GM10266 (cell line): ENCODE results near the gene TIAL1.
"Not testable (repeated sequence)": the region's sequence is repeated elsewhere in the genome, so short reads cannot be mapped to it uniquely, and the experiment has no call there.

ENCODE experiments used
- DNase-seq: peaks from one replicate; pipeline ENCODE4 v3.0.0; 2012; ENCODE audit errors: extremely low spot score
- TF ChIP-seq, protein P1 (sequence below): IDR thresholded peaks from 2 replicates; pipeline ENCODE4 v1.5.1; 2012; ENCODE audit warnings: mild to moderate bottlenecking, low read depth; ENCODE audit not compliant: control insufficient read depth, insufficient read depth; ENCODE audit errors: missing control alignments

The TIAL1 gene

DNA sequence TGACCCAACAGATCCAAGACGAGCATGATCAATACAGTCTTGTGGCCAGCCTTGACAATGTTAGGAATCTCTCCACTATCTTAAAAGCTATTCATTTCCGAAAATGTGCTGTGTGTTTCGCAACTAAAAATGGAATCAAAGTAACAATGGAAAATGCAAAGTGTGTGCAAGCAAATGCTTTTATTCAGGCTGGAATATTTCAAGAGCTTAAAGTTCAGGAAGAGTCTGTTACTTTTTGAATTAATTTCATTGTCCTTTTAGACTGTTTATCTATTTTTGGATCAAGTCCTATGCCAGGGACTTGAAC, 24.3 kb upstream of the TIAL1 start:
- no peak for DNase-seq
- TF ChIP-seq, protein P1, sequence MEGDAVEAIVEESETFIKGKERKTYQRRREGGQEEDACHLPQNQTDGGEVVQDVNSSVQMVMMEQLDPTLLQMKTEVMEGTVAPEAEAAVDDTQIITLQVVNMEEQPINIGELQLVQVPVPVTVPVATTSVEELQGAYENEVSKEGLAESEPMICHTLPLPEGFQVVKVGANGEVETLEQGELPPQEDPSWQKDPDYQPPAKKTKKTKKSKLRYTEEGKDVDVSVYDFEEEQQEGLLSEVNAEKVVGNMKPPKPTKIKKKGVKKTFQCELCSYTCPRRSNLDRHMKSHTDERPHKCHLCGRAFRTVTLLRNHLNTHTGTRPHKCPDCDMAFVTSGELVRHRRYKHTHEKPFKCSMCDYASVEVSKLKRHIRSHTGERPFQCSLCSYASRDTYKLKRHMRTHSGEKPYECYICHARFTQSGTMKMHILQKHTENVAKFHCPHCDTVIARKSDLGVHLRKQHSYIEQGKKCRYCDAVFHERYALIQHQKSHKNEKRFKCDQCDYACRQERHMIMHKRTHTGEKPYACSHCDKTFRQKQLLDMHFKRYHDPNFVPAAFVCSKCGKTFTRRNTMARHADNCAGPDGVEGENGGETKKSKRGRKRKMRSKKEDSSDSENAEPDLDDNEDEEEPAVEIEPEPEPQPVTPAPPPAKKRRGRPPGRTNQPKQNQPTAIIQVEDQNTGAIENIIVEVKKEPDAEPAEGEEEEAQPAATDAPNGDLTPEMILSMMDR, result no peak

DNA sequence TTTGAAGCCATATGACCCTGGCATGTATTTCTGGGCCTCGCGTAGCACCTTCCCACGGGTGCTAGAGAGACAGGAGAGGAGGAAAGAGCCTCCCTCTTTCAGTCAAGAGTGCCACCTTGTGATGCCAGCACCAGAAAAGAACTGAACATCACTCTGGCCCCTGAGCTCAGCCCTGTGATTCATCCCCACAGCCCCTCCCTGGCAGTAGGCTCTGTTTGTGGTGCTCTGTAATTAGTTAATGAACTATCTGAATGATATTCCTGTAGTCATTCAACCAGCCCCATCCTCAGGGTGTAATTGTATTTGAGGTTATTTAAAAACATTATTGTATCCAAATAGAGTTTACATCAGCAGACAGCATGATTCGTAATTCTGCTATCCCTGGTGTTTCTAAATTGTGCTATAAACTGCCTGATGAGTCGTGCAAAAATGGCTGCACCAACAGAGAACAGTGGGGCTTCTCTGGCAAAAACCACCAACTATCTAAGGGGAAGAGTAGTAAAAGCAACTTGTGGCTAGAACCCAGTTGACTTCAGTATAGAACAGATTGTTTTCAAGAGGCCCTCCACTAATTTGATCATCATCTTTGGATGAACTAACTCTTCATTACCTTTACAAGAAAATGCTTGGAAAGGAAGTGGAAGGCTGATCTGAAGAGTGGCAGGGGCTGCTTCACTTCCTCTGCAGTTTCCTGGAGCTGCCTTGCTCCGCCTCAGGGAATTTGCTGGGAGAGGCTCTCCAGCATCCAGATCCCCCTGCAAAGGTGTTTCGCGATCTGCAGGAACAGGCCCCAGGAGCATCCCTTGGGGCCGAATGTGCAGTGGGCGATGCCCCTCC, 23.7 kb upstream of the TIAL1 start:
- no peak for DNase-seq
- TF ChIP-seq, protein P1, result no peak

DNA sequence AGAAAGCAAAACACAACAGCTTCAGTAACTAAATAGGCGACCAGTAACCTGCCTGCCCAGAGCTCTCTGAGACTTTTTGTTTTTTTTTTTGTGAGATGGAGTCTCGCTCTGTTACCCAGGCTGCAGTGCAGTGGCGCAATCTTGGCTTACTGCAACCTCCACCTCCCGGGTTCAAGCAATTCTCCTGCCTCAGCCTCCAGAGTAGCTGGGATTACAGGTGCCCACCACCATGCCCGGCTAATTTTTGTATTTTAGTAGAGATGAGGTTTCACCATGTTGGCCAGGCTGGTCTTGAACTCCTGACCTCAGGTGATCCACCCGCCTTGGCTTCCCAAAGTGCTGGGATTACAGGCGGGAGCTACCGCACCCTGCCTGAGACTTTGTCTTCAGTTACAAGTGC, 23.0 kb upstream of the TIAL1 start:
- DNase-seq, result not testable (repeated sequence)

DNA sequence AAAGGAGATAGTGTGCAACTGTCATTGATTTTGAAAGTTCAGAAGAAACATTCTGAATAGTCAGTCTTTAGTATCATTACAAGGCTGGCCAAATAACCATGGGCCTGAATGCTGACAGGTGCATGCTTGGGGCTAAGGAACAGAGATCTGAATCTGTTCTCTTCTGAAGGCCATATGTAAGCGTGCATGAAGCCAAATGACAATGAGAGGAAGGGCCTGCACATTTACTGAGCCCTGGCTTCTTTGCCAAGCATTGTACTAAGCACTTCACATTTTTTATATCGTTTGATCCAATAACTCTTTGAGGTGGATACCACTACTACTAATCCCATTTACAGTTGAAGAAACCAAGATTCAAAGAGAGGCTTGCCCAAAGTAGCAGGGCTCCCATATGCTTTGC, 22.5 kb upstream of the TIAL1 start:
- TF ChIP-seq, protein P1, result no peak
- no peak for DNase-seq

DNA sequence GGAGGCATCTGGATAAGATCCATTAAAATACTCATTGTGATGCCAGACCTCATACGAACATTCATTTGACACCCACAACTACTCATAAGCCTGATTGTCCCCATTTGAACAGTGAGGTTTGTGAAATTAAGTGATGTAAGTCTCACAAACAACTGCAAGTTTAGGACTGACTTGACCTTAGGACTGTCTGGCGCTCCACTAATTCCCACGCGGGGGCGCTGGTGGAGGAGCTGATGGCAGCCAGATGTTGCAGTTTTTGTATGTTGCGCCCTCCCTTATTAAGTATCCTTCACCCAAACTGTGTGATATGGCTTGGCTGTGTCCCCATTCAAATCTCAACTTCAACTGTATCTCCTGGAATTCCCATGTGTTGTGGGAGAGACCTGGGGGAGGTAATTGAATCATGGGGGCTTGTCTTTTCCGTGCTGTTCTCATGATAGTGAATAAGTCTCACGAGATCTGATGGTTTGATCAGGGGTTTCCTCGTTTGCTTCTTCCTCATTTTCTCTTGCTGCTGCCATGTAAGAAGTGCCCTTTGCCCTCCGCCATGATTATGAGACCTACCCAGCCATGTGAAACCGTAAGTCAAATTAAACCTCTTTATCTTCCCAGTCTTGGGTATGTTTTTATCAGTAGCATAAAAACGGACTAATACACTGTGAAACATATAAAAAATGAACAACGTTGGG, 20.3 kb upstream of the TIAL1 start:
- TF ChIP-seq, protein P1, result no peak
- DNase-seq, result no peak

- no peak for DNase-seq
- TF ChIP-seq, protein P1, result no peak
Observed at GRCh38 chr10:119614686-119615085, 17.9 kb upstream of the TIAL1 start.

DNA sequence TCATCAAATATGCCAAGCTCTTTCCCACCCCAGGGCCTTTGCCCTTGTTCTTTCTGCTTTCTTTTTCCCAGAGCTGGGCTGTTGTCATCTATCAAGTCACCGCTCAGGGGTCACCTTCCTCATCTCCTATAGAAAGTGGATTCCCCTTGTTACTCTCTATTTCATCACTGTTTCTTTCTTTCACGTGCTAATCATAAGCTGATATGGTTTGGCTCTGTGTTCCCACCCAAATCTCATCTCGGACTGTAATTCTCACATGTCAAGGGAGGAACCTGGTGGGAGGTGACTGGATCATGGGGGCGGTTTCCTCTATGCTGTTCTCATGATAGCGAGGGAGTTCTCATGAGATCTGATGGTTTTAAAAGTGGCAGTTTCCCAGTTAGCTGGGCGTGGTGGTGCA, 17.0 kb upstream of the TIAL1 start:
- TF ChIP-seq, protein P1, result no peak
- DNase-seq, result no peak
